GM21390 (cell line): Measurements from ENCODE around the gene SPEF1.
"Not testable (repeated sequence)": the region's sequence is repeated elsewhere in the genome, so short reads cannot be mapped to it uniquely, and the experiment has no call there.

Experiments used
- ATAC-seq: cut with Tn5 transposase; IDR thresholded peaks from one replicate; pipeline ENCODE4 v1.9.1; 2021; ENCODE audit not compliant: unreplicated experiment

The SPEF1 gene

DNA sequence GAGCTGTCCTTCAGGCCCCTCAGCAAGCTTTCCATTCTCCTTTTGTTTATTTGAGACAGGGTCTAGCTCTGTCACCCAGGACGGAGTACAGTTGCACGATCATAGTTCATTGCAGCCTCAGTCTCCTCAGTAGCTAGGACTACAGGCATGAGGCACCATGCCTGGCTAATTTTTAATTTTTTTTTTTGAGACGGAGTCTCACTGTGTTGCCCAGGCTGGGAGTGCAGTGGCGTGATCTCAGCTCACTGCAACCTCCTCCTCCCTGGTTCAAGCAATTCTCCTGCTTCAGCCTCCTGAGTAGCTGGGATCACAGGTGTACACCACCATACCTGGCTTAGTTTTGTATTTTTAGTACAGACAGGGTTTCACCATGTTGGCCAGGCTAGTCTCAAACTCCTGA lies 8.0 kb upstream of the SPEF1 start:
- ATAC-seq, result not testable (repeated sequence)

- no peak for ATAC-seq
These were observed 7.5 kb upstream of the SPEF1 start for GRCh38 chr20:3788685-3789155.

DNA sequence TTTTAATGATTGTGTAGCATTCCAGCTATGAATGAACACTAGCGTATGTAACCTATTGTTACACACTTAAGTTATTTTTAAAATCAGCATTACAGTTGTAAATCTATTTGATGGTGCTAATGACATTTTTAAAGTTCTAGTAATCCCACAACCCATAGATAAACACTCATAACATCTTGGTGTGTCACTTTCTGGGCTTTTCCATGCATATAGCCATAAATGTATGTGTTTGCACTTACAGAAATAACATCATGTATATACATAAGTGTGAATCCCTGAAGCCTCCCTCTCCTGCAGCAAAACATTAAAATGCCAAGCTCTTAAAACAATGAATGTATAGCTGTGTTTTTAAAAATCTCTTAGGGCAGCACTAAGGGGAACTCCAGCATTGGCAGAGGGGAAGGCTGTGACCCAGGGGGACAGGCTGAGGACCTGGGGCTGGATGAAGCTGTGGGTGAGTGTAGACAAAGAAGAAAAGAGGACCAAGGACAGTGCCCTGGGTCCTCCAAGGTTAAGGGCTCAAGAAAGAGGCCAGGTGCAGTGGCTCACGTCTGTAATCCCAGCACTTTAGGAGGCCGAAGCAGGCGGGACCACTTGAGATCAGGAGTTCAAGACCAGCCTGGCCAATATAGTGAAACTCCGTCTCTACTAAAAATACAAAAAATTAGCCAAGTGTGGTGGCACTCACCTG lies 6.2 kb upstream of the SPEF1 start:
- ATAC-seq, result no peak

DNA sequence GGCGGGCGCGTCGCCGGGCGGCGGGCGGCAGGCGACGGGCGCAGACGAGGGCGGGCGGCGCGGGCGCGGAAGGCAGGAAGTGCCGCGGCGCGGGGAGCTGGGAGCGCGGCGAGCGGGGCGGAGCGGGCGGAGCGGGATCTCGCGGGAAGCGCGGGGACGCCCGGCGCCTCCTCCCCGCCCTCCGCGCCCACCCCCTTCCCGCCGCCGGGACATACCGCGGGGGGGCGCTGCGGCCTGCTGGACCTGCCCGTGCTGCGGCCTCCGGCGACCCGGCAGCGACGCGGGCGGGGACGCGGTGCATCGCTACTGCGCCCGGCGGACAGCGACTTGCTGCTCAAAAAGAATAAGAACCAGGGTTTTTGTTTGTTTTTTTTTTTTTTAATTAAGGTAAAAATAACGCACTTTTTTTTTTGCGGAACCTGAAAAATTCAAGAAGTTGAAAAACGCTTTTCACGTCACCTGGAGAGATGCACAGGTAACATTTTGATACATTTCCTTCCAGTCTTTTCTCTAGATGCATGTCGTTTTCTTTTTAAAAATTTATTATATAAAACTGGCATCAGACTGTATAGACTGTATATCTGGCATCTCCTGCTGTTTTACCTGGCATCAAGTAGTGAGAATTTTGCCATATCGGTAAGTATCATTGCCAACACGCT lies 5.5 kb upstream of the SPEF1 start, which contains the start of gene CENPB:
TSS of gene CENPB (minus strand) at position 76 of the 659 bp plus-strand sequence. CDS start 257 bp downstream, outside the sequence.
- peak; percentile 77 for ATAC-seq

- ATAC-seq, result peak; percentile 9
These were observed 4.9 kb upstream of the SPEF1 start for GRCh38 chr20:3786126-3786484.

GRCh38 chr20:3785240-3786125 lies 4.2 kb upstream of the SPEF1 start:
- ATAC-seq, result no peak

DNA sequence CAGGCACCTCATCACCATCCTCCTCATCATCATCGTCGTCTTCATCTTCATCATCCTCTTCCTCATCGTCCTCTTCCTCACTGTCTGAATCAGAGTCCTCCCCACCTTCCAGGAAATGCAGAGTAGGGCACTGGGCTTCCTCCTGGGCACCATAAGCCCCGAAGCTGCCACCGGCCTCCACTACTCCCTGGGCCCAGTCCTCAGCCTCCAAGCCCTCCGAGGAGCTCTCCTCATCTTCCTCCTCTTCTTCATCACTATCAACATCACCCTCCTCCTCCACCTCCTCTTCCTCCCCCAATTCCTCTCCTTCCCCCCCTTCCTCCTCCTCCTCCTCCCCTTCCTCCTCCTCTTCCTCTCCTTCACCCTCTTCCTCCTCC lies 3.6 kb upstream of the SPEF1 start:
- ATAC-seq, result no peak

DNA sequence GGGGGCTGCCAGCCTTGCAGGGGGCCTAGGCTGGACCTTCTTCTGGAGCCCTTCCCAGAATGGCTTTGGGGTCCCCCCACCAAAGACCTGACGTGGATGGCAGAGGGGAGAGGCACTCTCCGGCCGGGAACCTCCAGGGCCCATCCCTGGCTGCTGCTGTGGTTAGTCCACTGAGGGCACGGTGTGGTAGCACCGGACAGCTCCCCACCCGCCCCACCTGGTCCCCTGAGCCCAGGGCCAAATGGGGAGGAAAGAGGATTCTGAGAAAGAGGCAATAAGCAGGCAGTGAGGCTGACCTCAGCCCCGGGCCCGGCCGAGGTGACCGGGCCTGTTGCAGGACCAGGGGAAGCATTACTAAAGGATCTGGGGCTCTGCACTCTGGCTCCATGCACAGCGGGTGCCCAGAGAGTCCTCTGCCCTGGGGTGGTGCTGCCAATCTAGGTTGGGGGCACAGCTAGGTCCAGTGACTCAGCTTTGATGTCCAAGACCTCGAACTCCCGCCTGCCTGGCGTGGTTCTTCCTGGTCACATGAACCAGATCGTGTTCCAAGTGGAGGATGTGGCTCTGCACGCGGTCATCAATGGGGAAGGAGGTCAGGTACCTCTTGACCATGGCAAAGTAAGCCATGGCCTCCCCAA lies 3.1 kb upstream of the SPEF1 start:
- no peak for ATAC-seq

GRCh38 chr20:3783511-3784195 lies 2.4 kb upstream of the SPEF1 start:
- ATAC-seq, result no peak

- no peak for ATAC-seq
These were observed 1.8 kb upstream of the SPEF1 start for GRCh38 chr20:3783068-3783489.

DNA sequence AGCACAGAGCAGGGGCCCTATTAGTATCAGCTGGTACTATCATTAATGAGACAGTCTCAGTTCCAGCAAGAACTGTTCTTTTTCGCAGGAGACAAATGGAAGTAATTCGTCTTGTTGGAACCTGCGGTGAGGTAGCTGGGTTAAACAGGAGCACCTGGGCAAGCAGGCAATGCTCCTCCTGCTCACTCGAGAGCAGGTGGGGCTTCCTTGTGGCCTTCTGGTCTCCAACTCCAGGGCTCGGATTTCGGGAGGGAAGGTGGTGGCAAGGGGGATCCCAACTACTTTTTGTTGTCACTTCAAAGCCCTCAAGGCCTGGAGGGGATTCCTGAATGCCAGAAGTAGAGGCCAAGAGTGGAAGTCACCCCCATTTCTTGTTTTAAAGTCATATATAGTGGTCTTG lies 1.3 kb upstream of the SPEF1 start:
- ATAC-seq, result no peak

DNA sequence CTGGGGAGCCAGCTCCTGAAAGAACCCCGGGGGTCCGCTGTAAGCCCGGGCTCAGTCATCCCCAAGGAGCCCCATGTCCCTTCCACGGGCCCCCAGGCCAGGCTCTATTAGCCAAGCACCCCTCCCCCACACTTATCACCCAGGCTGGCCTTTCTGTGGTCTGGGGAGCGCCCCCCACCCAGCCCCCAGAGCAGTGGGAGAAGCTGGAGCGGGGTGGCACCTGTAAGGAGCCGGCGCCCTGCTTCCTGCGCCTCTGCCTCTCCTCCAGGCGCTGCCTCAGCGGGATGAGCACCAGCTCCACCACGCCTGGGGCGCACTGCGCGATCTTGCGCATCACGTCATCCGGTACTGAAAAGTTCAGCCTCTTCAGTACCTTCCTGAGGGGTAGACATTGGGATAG lies 2.3 kb downstream of the SPEF1 start:
- no peak for ATAC-seq

DNA sequence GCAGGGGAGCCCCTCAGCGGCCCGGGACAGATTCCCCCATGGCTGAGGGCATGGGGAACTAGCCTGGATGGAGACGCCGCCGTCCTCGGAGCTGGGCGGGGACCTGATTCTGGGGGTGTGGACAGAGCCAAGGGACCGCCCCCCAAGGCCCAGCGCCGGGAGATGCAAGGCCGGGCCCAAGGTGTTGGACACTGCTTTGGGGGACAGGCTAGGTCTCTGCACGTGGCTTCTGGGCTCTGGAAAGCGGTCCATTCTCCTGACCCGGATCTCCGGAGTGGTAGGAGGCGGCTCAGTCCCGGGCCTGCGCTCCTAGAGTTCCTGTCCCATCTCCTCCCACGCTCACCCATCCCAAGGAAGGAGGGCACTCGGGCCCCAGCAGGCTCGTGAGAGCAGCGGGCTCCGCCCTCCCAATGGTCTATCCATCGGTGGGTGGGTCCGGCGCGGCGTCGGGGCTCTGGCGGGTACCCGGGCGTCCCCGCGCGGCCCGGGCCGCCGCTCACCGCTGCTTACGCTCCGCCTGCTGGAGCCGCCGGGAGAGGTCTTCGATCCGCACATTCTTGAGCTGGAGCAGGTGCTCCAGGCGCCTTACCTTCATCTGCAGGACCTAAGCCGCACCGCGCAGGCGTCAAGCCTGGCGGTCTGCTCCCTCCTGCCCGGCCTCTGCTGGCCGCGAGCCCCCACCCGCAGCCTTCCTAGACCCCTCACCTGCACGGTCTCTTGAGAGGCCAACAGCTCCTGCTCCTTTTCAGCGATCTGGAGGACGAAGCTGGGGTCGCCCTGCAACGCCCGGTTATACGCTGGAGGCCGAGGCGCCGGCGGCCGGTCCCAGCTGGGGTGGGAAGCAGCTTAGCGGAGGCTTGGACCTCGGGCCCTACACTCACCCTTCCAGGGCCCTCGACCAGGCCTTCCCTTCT lies 3.3 kb downstream of the SPEF1 start:
- peak; percentile 49 for ATAC-seq

DNA sequence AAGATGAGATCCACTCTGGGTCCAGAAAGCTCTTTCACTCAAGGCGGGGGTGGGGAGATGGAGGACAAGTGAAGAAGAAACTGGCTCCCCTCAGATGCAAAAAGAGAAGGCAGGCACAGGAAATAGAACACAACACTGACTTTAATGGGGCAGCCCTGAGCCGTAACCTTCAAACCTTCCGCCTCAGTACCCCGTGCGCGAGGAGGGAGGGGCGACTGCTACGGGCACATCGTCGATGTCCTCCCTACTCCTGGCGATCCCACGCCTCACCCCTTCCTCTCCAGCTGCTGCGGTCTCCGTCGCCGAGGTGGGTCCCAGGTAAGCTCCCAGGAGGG lies 3.9 kb downstream of the SPEF1 start:
- peak; percentile 12 for ATAC-seq

DNA sequence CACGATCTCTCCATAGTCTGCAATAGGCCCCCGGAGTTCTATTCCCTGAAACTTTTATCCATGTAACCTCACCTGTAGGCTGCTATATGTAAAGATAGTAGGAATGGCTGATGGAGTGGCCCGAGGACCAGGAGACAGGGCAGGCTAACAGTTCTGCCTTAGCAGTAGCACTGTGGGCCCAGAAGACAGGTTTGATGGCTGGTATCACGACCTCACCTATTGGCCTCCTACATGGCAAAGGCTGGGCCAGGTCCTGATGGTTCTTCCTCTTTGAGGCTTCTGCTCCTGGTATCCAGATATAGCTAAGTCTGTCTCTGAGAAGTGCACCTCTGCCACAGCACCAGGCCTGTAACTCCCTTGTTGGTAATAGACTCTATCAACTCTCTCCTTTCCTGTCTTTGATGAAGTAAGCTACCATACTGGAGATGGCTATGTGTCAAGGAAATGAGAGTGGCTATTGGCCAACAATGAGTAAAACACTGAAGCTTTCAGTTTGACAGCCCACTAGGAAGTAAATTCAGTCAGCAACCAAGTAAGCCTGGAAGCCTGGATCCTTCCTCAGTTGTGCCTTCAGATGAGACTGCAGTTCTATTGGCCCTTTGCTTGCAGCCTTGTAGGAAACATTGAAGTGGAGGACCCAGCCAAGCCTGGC lies 5.7 kb downstream of the SPEF1 start:
- no peak for ATAC-seq

DNA sequence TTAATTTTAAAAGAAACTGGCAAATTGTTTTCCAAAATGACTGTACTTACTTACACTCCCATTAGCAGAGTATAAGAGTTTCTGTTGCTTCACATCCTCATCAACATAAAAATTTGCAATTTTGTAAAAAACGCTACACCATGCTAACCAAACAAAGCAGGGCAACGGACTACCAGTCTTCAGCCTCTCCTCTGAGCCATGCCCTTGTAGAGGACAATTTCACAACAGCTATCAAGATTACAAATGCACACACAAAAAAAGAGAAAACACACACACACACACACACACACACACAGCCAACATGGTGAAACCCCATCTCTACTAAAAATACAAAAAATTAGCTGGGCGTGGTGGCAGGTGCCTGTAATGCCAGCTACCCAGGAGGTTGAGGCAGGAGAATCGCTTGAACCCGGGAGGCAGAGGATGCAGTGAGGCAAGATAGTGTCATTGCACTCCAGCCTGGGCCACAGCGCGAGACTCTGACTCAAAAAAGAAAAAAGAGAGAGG lies 9.6 kb downstream of the SPEF1 start:
- no peak for ATAC-seq

DNA sequence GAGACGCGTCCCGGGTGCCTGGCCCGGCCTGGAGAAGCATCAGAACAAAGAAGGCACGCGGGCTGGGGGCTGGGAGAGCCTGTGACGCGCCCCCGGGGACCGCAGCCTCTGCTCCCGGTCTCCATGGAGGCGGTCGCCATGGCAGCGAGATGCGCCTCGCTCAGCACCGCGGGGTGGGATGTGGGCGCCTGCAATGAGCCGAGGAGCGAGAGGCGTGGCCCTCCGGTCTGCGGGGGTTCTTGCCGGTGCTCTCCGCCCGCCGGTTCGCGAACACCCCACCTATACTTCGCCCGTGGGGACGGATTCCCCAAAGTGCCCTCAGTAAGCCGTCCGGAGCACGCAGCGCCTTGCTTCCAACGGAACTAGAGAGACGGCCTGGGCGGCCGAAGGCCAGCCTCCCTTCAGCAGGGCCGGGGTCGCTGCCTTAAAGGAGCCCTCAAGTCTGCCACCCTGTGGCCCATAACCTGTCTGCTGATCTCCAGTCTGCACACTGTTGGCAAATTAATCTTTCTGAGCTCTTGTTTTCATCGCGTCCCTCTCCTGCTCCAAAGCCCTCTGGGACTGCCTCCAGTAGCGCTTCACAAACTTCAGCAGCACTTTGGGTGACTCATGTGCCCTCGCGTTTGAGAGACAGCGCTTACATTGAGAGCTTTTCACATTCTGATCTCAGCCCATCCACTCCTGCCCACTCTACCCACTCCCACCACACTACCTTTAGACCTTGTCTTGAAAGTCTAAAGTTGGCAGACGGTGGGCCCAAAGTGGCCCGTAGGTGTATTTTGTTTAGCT lies 12.7 kb downstream of the SPEF1 start:
- peak; percentile 36 for ATAC-seq
